Central memory CD4-positive, alpha-beta T cell (primary cell): ENCODE measurements around the gene SRGN.

Experiments used
- DNase-seq: peaks from one replicate; pipeline ENCODE4 v3.0.0; 2022

Gene SRGN

GRCh38 chr10:69142983-69143382 lies 55.1 kb downstream of the SRGN start:
- no peak for DNase-seq

- DNase-seq: no peak
Measured at GRCh38 chr10:69145329-69145728, 57.4 kb downstream of the SRGN start.

DNA sequence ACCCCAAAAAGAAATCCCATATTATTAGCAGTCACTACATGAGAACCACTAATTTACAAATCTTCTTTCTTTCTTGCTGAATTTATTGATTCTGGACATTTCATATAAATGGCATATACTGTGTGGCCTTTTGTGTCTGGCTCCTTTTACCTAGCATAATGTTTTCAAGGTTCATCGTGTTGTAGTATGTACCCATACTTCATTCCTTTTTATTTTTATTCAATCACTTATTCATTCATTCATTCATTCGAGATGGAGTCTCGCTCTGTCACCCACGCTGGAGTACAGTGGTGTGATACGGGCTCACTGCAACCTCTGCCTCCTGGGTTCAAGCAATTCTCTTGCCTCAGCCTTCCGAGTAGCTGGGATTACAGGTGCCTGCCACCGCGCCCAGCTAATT lies 58.0 kb downstream of the SRGN start:
- DNase-seq: no peak

- no peak for DNase-seq
Measured at GRCh38 chr10:69146759-69147158, 58.9 kb downstream of the SRGN start.

DNA sequence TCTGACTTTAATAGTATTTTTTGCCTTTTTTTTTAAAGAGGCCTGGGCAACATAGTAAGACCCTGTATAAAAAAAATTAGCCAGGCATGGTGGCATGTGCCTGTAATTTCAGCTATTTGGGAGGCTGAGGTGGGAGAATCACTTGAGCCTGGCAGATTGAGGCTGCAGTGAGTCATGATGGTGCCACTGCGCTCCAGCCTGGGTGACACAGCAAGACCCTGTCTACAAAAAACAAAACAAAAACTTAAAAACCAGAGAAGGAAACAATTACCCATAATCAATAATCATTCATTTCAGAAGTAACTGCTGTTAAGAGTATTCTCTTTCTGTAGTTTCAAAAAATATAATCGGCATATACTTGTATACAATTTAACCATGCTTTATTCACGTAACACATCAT lies 64.1 kb downstream of the SRGN start:
- DNase-seq: no peak

- DNase-seq: no peak
Measured at GRCh38 chr10:69153227-69153626, 65.3 kb downstream of the SRGN start.
